ENCODE data around the gene PFN3.
"Not testable (repeated sequence)": the region's sequence is repeated elsewhere in the genome, so short reads cannot be mapped to it uniquely, and the experiment has no call there.

PFN3 gene

GRCh38 chr5:177423671-177424070 lies 23.2 kb upstream of the PFN3 start:
- no peak for DNase-seq

- no peak for DNase-seq
These were observed 20.8 kb upstream of the PFN3 start for GRCh38 chr5:177421062-177421798.

- not testable (repeated sequence) for DNase-seq
These were observed 20.0 kb upstream of the PFN3 start for GRCh38 chr5:177420472-177420871.

- DNase-seq = no peak
These were observed 18.6 kb upstream of the PFN3 start for GRCh38 chr5:177419046-177419445.

- DNase-seq = not testable (repeated sequence)
These were observed 16.6 kb upstream of the PFN3 start for GRCh38 chr5:177417081-177417480.

- DNase-seq = no peak
These were observed 14.0 kb upstream of the PFN3 start for GRCh38 chr5:177414481-177414880.

- no peak for DNase-seq
These were observed 12.3 kb upstream of the PFN3 start for GRCh38 chr5:177412603-177413233.

- DNase-seq = no peak
These were observed 10.1 kb upstream of the PFN3 start for GRCh38 chr5:177410575-177410974.

- DNase-seq = no peak
These were observed 8.8 kb upstream of the PFN3 start, which contains the start of gene F12 for GRCh38 chr5:177409043-177409801. Gene F12, minus strand, starts transcription at chr5:177409564. Its CDS starts 37 bp downstream, at chr5:177409527.

- DNase-seq = peak; percentile 74
These were observed 5.3 kb upstream of the PFN3 start for GRCh38 chr5:177405805-177406204.

- DNase-seq = no peak
These were observed 4.9 kb upstream of the PFN3 start for GRCh38 chr5:177405312-177405711.

GRCh38 chr5:177404641-177405179 lies 4.2 kb upstream of the PFN3 start:
- no peak for DNase-seq

GRCh38 chr5:177403792-177404640 lies 3.6 kb upstream of the PFN3 start:
- DNase-seq = peak; percentile 91

- DNase-seq = peak; percentile 26
These were observed 2.8 kb upstream of the PFN3 start for GRCh38 chr5:177403102-177403791.

GRCh38 chr5:177402271-177403043 lies 2.0 kb upstream of the PFN3 start:
- peak; percentile 73 for DNase-seq

GRCh38 chr5:177397875-177398390 lies 2.5 kb downstream of the PFN3 start:
- DNase-seq = no peak

- DNase-seq = no peak
These were observed 3.7 kb downstream of the PFN3 start for GRCh38 chr5:177396807-177397206.

GRCh38 chr5:177396078-177396477 lies 4.4 kb downstream of the PFN3 start:
- DNase-seq = no peak

GRCh38 chr5:177393990-177394389 lies 6.5 kb downstream of the PFN3 start:
- no peak for DNase-seq

- no peak for DNase-seq
These were observed 7.2 kb downstream of the PFN3 start for GRCh38 chr5:177393206-177393765.

All from hematopoietic multipotent progenitor cell treated with erythropoietin and hydrocortisone succinate and interleukin-3 and kit ligand, for 6 days (in vitro differentiated cells).